Pancreas (tissue), 10 donors: ENCODE results near the gene C2CD2L. TPM values are rescaled to one million over a fixed set of nuclear protein-coding genes. Genes with fewer than 3 reads are reported as not detected.

ENCODE experiments used
- ATAC-seq, 4 donors: fragments of 200-7000 bp; cut with Tn5 transposase; one replicate each; pipeline versions ENCODE4 v1.8.0 to v1.9.1; 2020; ENCODE audit warnings: mild to moderate bottlenecking in 4 of 4, moderate library complexity in 4 of 4
- DNase-seq, 6 donors: peaks; one replicate each; pipeline ENCODE4 v3.0.0-alpha.2; 2020
- FAIRE-seq: peaks from 2 replicates; lab custom pipeline; 2012; peaks lifted over from hg19 to GRCh38; lab: Jason Lieb, UNC
- H3K27ac ChIP-seq, 4 donors: fragments of 200-600 bp; sonication (generic); 1 replicate in 3 of 4; 2 replicates in 1 of 4; pipeline versions ENCODE4 v1.5.0 to v1.8.0; 2020
- H3K27me3 ChIP-seq, 4 donors: fragments of 200-600 bp; one replicate each; pipeline ENCODE4 v1.8.0; 2021
- H3K36me3 ChIP-seq, 3 donors: fragments of 200-600 bp; sonication (generic) in 1 of 3; one replicate each; pipeline versions ENCODE4 v1.5.0 to v1.8.0; 2020 to 2021
- H3K4me1 ChIP-seq, 3 donors: fragments of 200-600 bp; one replicate each; pipeline ENCODE4 v1.8.0; 2021
- H3K4me3 ChIP-seq, 4 donors: fragments of 200-600 bp; sonication (generic) in 2 of 4; one replicate each; pipeline versions ENCODE4 v1.5.0 to v1.8.0; 2020 to 2021
- H3K9me3 ChIP-seq, 4 donors: fragments of 200-600 bp; one replicate each; pipeline ENCODE4 v1.8.0; 2021
- WGBS, 2 donors: extraction: QIAGEN DNeasy Blood & Tissue Kit; methylation state at CpG; one replicate each; pipeline ENCODE4 v1.1.7; 2013; 5-methylcytosine and 5-hydroxymethylcytosine counted together
- intact Hi-C, 3 donors: fragments of 100-400 bp; cut with DNase I; formaldehyde crosslinking; loops; one replicate each; pipeline versions ENCODE4 v1.11.1 to v1.14.2; 2022
- polyA plus RNA-seq, 2 donors: library from polyadenylated mRNA; stranded (reverse); fragments of 200-250 nt; gene quantifications; one replicate each; pipeline ENCODE4 v1.2.3, GENCODE V29; 2013
- total RNA-seq, 6 donors: library from RNA; stranded (reverse); fragmentation: NEBNext Ultra II Directional in 4 of 6; extraction: Animal tissue kit (Norgen Biotek cat#: 25700) in 4 of 6; gene quantifications; one replicate each; pipeline versions ENCODE4 v1.2.1 to v1.2.4, GENCODE V29; 2021 to 2023
- TF ChIP-seq, protein P1 (sequence below), 4 donors: fragments of 200-600 bp; sonication (generic) in 3 of 4; IDR thresholded peaks; one replicate each; pipeline versions ENCODE4 v1.5.0 to v1.8.0; 2021; ENCODE audit warnings: antibody characterized with exemption in 4 of 4
- donor health status: healthy with polysubstance abuse.
- donor health status: DM: no; HTN: no; CAD: no; lungs with moderate emphysema.
- donor health status: DM: no; HTN: no; CAD: no.
- donor health status: control.
- donor health status: control.
- donor health status: Bipolar disorder and iron deficiency.
- donor health status: DM: yes; HTN: yes; CAD: no.
- donor health status: DM: no; HTN: no; CAD: no.
- donor health status: DM: no; HTN: no; CAD: no.
- donor health status: DM: yes; HTN: yes; CAD: no.

The C2CD2L gene
- total and polyA plus RNA-seq, 8 donors, result 4.9 to 12.3 (median 7.3) TPM

DNA sequence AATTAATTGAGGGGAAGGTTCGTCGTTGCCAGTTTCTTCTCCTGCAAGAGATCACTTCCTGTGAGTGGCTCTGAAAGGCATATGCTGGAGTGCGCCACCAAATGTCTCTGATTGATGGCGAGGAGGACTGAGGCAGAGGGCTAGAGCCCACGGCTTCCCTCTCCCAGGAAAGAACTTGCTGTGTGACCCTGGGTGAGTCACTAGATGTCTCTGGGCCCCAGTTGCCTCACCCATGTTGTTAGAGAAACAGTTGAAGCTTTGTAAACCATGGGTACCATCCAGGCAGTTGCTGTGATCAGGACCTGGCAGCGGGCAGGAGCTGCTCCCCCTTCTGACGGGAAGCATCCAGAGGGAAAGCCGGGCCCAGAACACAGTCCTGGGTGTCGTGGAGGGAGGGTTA is 44.9 kb downstream of the C2CD2L start:
- TF ChIP-seq, protein P1, sequence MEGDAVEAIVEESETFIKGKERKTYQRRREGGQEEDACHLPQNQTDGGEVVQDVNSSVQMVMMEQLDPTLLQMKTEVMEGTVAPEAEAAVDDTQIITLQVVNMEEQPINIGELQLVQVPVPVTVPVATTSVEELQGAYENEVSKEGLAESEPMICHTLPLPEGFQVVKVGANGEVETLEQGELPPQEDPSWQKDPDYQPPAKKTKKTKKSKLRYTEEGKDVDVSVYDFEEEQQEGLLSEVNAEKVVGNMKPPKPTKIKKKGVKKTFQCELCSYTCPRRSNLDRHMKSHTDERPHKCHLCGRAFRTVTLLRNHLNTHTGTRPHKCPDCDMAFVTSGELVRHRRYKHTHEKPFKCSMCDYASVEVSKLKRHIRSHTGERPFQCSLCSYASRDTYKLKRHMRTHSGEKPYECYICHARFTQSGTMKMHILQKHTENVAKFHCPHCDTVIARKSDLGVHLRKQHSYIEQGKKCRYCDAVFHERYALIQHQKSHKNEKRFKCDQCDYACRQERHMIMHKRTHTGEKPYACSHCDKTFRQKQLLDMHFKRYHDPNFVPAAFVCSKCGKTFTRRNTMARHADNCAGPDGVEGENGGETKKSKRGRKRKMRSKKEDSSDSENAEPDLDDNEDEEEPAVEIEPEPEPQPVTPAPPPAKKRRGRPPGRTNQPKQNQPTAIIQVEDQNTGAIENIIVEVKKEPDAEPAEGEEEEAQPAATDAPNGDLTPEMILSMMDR (IDR thresholded peaks at IDR 0.05), result no peak
- 81 to 82% methylated on average over 9 of the region's 9 CpGs for WGBS, 2 donors
- Histone ChIP-seq H3K9me3 (no peaks in the 10 kb centered on the region), H3K27ac (no peak overlapping the region), H3K4me3 (no peak overlapping the region), H3K36me3 (no peaks in the 10 kb centered on the region), H3K27me3 (peaks cover 0 to 3% (median 0%) of the 10 kb centered on the region in 4 donors), H3K4me1 (no peaks in the 10 kb centered on the region)
- no peak for ATAC-seq
- intact Hi-C loops, result no loop called here
- DNase-seq, result no peak
- no peak for FAIRE-seq

DNA sequence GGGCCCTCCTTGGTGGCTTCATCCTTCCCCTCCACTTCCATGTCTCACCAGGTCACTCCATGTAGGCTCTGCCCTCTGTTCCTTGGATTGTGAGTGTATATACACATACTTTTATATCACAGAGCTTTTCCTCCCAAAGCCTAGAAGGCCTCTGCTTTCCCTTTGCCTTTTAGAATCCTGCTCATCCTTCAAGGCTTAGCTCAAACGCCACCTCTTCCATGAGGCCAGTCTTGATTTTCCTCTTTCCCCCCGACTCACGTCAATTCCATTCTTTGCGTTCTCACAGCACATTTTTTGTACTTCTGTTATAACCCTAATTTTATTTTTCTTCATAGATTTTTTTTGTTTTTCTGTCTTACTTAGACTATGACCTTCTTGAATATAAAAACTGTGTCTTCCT is 45.5 kb downstream of the C2CD2L start:
- ATAC-seq (no peak), DNase-seq (no peak), FAIRE-seq (no peak)
- Histone ChIP-seq H3K4me1 (no peaks in the 10 kb centered on the region), H3K27me3 (peaks cover 0 to 3% (median 0%) of the 10 kb centered on the region in 4 donors), H3K4me3 (no peak overlapping the region), H3K36me3 (no peaks in the 10 kb centered on the region), H3K9me3 (no peaks in the 10 kb centered on the region), H3K27ac (no peak overlapping the region)
- intact Hi-C loops, result no loop called here
- 72 to 91% methylated on average over 4 of the region's 4 CpGs for WGBS, 2 donors
- TF ChIP-seq, protein P1 (IDR thresholded peaks at IDR 0.05), result no peak

DNA sequence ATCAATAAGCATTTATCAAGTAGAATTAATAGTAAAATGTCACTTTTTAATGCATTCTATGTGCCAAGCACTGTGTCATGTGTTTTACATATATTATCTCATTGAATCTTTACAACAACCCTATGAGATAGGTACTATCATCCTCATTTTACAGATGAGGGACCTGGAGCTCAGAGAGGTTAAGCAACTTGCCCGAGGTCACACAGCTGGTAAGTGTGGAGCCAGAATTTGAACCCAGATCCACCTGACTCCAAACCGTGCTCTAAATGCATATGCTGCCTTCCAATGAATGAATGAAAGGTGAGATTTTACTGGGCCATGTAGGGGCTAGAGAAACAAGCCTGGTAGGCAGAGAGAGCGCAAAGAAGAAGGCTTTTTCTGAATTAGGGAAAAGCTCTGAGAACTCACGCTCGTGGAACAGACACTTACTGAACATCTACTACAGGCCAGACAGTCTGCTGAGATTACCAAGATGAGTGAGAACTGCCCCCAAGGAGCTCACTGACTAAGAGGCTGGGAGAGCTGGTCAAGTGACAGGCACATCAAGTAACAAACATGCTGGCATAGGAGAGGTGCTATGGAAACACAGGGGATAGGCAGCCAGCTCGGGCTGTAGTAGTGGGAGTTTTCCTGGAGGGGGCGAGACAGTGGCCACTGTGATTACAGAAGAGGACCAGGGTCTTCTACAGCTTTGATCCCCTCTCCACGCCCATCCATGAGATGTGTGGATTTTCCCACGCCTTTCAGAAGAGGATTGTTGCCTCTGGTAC is 46.1 kb downstream of the C2CD2L start:
- H3K9me3 ChIP-seq, result no peaks in the 10 kb centered on the region
- intact Hi-C loops, result no loop called here
- H3K36me3 ChIP-seq, result no peaks in the 10 kb centered on the region
- 75 to 76% methylated on average over 9 of the region's 9 CpGs for WGBS, 2 donors
- FAIRE-seq (no peak), DNase-seq (no peak), ATAC-seq (no peak)
- peaks cover 0 to 3% (median 0%) of the 10 kb centered on the region in 4 donors for H3K27me3 ChIP-seq
- TF ChIP-seq, protein P1 (IDR thresholded peaks at IDR 0.05), result no peak
- H3K4me3 ChIP-seq, result no peak overlapping the region
- no peak overlapping the region for H3K27ac ChIP-seq
- no peaks in the 10 kb centered on the region for H3K4me1 ChIP-seq

DNA sequence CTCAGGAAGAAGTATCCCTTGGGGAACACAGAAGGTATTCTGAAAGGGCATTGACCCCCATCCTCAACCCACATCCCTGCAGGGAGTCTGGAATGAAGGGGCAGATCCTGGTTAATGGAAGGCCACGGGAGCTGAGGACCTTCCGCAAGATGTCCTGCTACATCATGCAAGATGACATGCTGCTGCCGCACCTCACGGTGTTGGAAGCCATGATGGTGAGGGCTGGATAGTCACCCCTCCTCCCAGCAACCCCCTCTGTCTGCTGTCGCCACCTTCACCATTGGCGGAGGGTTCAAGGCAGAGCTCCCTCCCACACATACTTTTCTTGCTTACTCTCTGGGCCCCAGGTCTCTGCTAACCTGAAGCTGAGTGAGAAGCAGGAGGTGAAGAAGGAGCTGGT is 47.0 kb downstream of the C2CD2L start:
- Histone ChIP-seq H3K4me3 (no peak overlapping the region), H3K27me3 (peaks cover 0 to 3% (median 0%) of the 10 kb centered on the region in 4 donors), H3K9me3 (no peaks in the 10 kb centered on the region), H3K4me1 (no peaks in the 10 kb centered on the region), H3K27ac (no peak overlapping the region), H3K36me3 (no peaks in the 10 kb centered on the region)
- intact Hi-C loops, result no loop called here
- DNase-seq (no peak), FAIRE-seq (no peak), ATAC-seq (no peak)
- 84 to 86% methylated on average over 6 of the region's 6 CpGs for WGBS, 2 donors
- TF ChIP-seq, protein P1 (IDR thresholded peaks at IDR 0.05), result no peak
